KBM-7 (cell line): ENCODE data around the gene TUBGCP5.
"Not testable (repeated sequence)": the region's sequence is repeated elsewhere in the genome, so short reads cannot be mapped to it uniquely, and the experiment has no call there.

Experiments used
- DNase-seq: peaks from one replicate; pipeline ENCODE4 v3.0.0-alpha.2; 2015
- in situ Hi-C: fragments of 300-500 bp; cut with MboI; formaldehyde crosslinking; loops from 2 replicates; pipeline ENCODE4 v1.14.3; 2020; ENCODE audit warnings: low sequenced_read_pairs, low pct_unique_long_range_greater_than_20kb, mixed read lengths

Gene TUBGCP5

GRCh38 chr15:23039143-23039916 is at the start of gene TUBGCP5:
Gene TUBGCP5 (minus strand): TSS chr15:23039569. CDS start chr15:23039543, 26 bp downstream.
- DNase-seq, result peak; percentile 96
- in situ Hi-C loops, result no loop called here

DNA sequence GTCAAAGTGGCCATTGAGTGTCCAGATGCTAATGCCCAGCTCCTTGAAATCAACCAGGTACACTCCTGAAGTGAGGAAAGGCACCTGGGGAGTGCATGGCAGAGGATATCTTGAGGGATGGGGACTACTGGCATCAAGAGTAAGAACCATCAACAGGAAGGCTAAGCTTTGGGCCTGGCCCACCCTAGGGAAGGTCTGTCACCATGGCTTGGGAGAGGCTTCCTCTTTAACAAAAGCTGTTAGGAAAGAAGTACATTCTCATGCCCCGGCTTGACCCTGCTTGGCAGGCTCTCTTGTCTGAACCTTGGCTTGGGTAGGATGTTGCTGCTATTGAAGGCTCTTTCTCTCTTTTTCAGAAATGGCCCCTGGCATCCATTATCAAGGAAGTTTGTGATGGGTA is 43.7 kb upstream of the TUBGCP5 start:
- in situ Hi-C loops, result no loop called here
- DNase-seq, result no peak

GRCh38 chr15:23081996-23082737 is 42.8 kb upstream of the TUBGCP5 start:
- in situ Hi-C loops, DNase-seq: not testable (repeated sequence)

GRCh38 chr15:23081271-23081670 is 41.9 kb upstream of the TUBGCP5 start:
- in situ Hi-C loops, result no loop called here
- peak; percentile 19 for DNase-seq

GRCh38 chr15:23079766-23080165 is 40.4 kb upstream of the TUBGCP5 start:
- DNase-seq, result no peak
- in situ Hi-C loops, result loop anchor here (10.0 kb wide), 1 partner anchor 75 kb away; no protein-coding TSS in a partner anchor

DNA sequence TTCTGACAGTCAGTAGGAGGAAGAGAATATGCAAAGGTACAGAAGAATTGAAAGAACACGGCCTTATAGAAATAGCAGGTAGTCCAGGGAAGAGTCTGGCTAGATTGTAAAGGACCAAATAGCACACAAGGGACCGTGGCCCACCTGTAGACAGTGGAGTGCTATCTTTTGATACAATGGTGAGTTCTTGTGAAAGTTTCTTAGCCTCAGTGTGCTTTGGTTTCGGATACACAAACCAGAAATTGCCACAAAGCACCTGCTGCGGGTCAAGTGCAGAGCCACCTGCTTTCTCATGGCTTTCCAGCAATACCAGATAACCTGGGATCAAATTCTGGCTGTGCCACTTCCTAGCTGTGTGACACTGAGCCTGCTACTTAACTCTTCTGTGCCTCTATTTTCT is 36.6 kb upstream of the TUBGCP5 start:
- in situ Hi-C loops, result loop anchor here (10.0 kb wide), 1 partner anchor 71 kb away; no protein-coding TSS in a partner anchor
- no peak for DNase-seq

DNA sequence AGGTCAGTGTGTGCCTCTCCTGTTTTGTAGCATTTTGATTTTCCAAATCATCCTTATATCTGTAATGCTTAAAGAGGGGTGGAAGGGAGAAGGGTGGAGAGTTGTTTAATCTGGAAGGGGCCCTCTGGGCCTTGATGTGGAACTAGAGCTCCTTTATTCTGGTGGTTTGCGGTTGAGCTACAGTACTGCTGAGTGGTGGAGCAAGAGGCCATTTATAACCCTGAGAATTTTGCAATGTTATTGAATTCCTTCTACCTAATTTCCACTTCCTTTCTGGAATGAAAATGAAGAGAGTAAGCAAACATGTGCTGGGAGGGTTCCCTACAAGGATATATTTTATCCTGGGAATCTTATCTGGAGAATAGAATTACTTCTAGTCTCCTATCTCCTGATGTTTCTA is 35.3 kb upstream of the TUBGCP5 start:
- DNase-seq, result peak; percentile 64
- in situ Hi-C loops, result loop anchor here (10.0 kb wide), 1 partner anchor 70 kb away; no protein-coding TSS in a partner anchor

DNA sequence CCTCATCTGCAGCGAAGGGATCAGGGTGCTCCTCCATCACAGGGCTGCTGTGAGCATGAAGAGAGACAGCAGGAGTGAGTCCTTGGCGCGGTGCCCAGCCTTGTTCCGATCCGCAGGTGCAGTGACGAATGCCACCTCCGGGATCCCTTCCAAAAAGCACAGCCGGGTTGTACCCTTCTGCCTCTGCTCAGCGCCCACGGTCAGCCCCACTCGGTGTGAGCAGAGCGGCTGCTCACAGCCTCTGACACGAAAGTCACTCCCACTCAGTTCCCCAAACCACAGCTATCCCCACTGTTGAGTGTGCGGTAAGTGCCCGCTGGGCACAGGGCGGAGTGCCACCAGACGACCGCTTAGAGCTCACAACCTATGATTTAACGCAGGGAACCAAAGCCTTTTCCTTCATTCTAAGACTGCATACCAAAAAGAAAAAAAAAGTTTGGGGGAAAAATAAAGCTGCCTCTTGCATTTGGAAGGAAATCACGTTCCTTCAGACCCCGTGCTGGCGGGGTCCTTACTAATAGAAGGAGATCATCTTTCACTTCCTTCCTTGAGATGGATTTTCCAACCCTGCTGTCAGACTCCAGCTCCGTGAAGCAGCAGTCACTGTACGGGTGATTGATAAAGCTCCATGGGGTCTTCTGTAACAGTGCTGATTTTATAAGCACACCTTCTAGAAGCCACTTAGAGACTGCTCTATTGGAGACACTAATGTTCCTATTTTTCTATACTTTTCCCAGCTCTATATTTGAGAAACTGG is 34.7 kb upstream of the TUBGCP5 start:
- in situ Hi-C loops, result loop anchor here (10.0 kb wide), 1 partner anchor 69 kb away; no protein-coding TSS in a partner anchor
- DNase-seq, result peak; percentile 38

DNA sequence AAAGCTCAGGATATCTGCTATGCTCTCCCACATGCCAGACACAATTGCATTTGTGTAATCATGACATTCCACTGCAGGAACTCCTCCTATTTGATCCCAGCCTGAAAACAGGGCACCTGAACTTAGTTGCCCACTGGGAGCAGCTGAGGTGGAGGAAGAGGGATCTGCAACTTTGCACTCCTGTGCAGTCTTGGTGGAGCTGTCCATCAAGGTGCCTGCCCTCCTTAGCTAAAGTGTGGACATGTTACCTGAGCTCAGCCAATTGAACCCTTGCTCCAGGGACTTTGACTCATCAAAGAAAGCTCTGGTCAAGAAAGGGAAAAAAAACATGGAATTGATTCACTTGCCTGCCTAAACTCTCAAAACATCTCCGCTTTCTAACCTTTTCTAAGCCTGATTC is 33.3 kb upstream of the TUBGCP5 start:
- DNase-seq, result no peak
- in situ Hi-C loops, result loop anchor here (10.0 kb wide), 1 partner anchor 68 kb away; no protein-coding TSS in a partner anchor

GRCh38 chr15:23069496-23070166 is 30.3 kb upstream of the TUBGCP5 start:
- no peak for DNase-seq
- in situ Hi-C loops, result loop anchor here (10.0 kb wide), 1 partner anchor 65 kb away; no protein-coding TSS in a partner anchor

DNA sequence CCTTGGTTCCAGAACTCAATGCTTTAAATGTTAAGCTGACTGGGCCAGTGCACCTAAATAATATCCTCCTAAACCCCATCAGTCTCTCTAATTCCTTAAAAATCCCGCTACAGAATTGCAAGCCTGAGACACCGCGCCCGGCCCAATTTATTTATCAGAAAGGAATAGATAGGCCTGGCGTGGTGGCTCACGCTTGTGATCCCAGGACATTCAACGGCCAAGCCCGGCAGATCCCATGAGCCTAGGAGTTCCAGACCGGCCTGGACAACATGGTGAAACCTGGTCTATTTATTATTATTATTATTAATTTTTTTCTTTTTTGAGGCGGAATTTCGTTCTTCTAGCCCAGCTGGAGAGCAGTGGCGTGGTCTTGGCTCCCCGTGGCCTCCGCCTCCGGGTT is 28.0 kb upstream of the TUBGCP5 start:
- DNase-seq, result no peak
- in situ Hi-C loops, result no loop called here

DNA sequence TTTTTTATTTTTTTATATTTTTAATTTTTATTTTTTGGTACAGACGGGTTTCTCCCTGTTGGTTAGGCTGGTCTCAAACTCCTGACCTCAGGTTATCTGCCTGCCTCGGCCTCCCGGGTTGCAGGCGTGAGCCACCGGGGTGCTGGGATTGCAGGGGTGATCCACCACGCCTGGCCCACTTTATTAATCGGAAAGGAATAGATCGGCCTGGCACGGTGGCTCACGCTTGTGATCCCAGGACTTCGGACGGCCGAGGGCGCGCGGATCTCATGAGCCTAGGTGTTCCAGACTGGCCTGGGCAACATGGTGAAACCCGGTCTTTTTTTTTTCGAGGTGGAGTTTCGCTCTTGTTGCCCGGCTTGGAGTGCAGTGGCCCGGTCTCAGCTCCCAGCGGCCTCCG is 26.5 kb upstream of the TUBGCP5 start:
- DNase-seq, result no peak
- in situ Hi-C loops, result no loop called here

GRCh38 chr15:23064156-23064555 is 24.8 kb upstream of the TUBGCP5 start:
- in situ Hi-C loops, result no loop called here
- DNase-seq, result no peak

GRCh38 chr15:23057707-23058106 is 18.3 kb upstream of the TUBGCP5 start:
- in situ Hi-C loops, result no loop called here
- DNase-seq, result no peak

DNA sequence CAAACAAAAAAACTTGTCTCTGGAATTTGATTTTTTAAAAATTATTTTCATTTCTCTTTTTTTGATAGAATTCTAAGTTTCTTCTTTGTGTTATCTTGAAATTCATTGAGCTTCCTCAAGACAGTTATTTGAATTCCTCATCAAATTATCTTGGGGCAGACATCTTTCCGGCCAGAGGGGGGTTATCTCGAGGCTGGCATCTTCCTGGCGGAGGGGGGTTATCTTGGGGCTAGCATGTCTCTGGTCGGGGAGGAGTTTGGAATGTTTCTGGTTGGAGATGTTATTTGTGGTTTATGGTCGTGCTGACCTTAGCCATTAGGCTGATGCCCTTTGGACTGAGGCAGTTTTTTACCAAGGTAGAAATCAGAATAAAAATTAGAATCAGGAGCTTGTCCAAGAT is 15.9 kb upstream of the TUBGCP5 start:
- DNase-seq, result no peak
- in situ Hi-C loops, result no loop called here

GRCh38 chr15:23052522-23052921 is 13.2 kb upstream of the TUBGCP5 start:
- no peak for DNase-seq
- in situ Hi-C loops, result no loop called here

GRCh38 chr15:23050708-23051107 is 11.3 kb upstream of the TUBGCP5 start:
- in situ Hi-C loops, result no loop called here
- DNase-seq, result no peak

DNA sequence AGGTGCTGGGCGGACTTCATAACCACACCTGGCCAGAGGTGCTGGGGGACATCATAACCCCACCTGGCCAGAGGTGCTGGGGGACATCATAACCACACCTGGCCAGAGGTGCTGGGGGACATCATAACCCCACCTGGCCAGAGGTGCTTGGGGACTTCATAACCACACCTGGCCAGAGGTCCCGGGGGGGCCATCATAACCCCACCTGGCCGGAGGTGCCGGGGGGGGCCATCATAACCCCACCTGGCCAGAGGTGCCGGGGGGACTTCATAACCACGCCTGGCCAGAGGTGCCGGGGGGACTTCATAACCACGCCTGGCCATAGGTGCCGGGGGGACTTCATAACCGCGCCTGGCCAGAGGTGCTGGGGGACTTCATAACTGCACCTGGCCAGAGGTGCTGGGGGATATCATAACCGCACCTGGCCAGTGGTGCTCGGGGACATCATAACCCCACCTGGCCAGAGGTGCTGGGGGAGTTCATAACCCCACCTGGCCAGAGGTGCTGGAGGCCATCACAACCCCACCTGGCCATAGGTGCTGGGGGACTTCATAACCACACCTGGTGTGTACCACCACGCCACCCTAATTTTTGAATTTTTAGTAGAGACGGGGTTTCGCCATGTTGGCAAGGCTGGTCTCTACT is 10.7 kb upstream of the TUBGCP5 start:
- DNase-seq, result no peak
- in situ Hi-C loops, result no loop called here
